Gastroesophageal sphincter (tissue), 4 donors: ENCODE measurements around the gene LHX6. TPM values are rescaled to one million over a fixed set of nuclear protein-coding genes. Genes with fewer than 3 reads are reported as not detected.

Source experiments
- ATAC-seq: fragments of 150-250 bp; one replicate; pipeline ENCODE4 v1.9.1; 2016; ENCODE audit warnings: mild to moderate bottlenecking, moderate library complexity
- H3K27ac ChIP-seq, 4 donors: fragments of 200-600 bp; sonication (generic) in 3 of 4; 1 replicate in 3 of 4; 2 replicates in 1 of 4; pipeline ENCODE4 v1.5.1; 2016 to 2019
- H3K27me3 ChIP-seq: fragments of 200-600 bp; sonication (generic); one replicate; pipeline ENCODE4 v1.5.1; 2019
- H3K36me3 ChIP-seq, 2 donors: fragments of 200-600 bp; sonication (generic); one replicate each; pipeline ENCODE4 v1.5.1; 2019; ENCODE audit warnings: control low read depth in 1 of 2
- H3K4me1 ChIP-seq, 3 donors: fragments of 200-600 bp; sonication (generic); 1 replicate in 2 of 3; 2 replicates in 1 of 3; pipeline ENCODE4 v1.5.1; 2016 to 2019; ENCODE audit warnings: control low read depth in 2 of 3
- H3K4me3 ChIP-seq, 2 donors: fragments of 200-600 bp; sonication (generic); one replicate each; pipeline ENCODE4 v1.5.1; 2019; ENCODE audit warnings: mild to moderate bottlenecking in 1 of 2, moderate library complexity in 1 of 2
- H3K9me3 ChIP-seq, 3 donors: fragments of 200-600 bp; sonication (generic); one replicate each; pipeline ENCODE4 v1.5.1; 2017 to 2019; ENCODE audit warnings: control low read depth in 2 of 3
- EP300 ChIP-seq: sonication (generic); formaldehyde crosslinking; IDR thresholded peaks from one replicate; pipeline ENCODE4 v1.6.1; 2017; ENCODE audit warnings: antibody characterized with exemption, mild to moderate bottlenecking
- POLR2A ChIP-seq, 2 donors: fragments of 450-650 bp; IDR thresholded peaks; one replicate each; pipeline ENCODE4 v1.6.1; 2017; ENCODE audit warnings: antibody characterized with exemption in 2 of 2, mild to moderate bottlenecking in 2 of 2, moderate library complexity in 1 of 2
- POLR2AphosphoS5 ChIP-seq: sonication (generic); formaldehyde crosslinking; IDR thresholded peaks from one replicate; pipeline ENCODE4 v1.6.1; 2017; ENCODE audit warnings: antibody characterized with exemption
- WGBS, 2 donors: methylation state at CpG; one replicate each; pipeline ENCODE4 v1.1.5; 2018; ENCODE audit warnings: low coverage in 1 of 2; 5-methylcytosine and 5-hydroxymethylcytosine counted together
- total RNA-seq, 4 donors: library from RNA; depleted of rRNA; stranded (reverse); fragments of >200 nt; gene quantifications; one replicate each; pipeline ENCODE4 v1.1.0, GENCODE V29; 2016
- TF ChIP-seq, protein P1 (sequence below), 4 experiments: fragments of 200-600 bp in 2 of 4; fragments of 450-650 bp in 2 of 4; sonication (generic) in 1 of 4; IDR thresholded peaks; one replicate each; pipeline ENCODE4 v1.5.1; 2017 to 2019; ENCODE audit warnings: antibody characterized with exemption in 4 of 4, mild to moderate bottlenecking in 2 of 4, moderate library complexity in 2 of 4

Gene LHX6
- total RNA-seq, 4 donors from 2014 or later = 1.7 to 13.0 (median 4.9) TPM

DNA sequence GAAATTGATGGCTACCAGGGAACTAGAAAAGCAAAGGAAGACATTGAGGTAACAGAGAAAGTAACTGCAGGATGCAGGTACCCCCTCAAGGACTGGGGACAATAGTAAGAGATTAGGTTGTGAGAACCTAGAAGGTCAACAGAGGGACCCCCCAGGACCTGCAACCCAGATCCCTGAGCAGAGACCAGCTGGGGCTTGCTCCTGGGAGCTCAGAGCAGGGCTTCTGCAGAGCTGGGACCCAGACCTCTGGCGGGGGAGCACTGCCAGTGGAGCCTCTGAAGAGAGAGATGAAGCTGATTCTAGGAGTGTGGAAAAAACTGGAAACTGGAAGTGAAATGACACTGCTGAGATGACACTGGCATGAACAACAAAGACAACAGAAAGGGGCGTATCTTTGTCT is 51.8 kb downstream of the LHX6 start:
- Histone ChIP-seq H3K27me3 (peaks cover 6% of the 10 kb centered on the region), H3K4me1 (no peaks in the 10 kb centered on the region), H3K36me3 (no peaks in the 10 kb centered on the region), H3K9me3 (no peaks in the 10 kb centered on the region), H3K27ac (no peak overlapping the region), H3K4me3 (no peak overlapping the region)
- no peak for TF ChIP-seq POLR2AphosphoS5
- TF ChIP-seq EP300 = no peak
- TF ChIP-seq POLR2A (IDR thresholded peaks at IDR 0.05) = no peak
- TF ChIP-seq, protein P1, sequence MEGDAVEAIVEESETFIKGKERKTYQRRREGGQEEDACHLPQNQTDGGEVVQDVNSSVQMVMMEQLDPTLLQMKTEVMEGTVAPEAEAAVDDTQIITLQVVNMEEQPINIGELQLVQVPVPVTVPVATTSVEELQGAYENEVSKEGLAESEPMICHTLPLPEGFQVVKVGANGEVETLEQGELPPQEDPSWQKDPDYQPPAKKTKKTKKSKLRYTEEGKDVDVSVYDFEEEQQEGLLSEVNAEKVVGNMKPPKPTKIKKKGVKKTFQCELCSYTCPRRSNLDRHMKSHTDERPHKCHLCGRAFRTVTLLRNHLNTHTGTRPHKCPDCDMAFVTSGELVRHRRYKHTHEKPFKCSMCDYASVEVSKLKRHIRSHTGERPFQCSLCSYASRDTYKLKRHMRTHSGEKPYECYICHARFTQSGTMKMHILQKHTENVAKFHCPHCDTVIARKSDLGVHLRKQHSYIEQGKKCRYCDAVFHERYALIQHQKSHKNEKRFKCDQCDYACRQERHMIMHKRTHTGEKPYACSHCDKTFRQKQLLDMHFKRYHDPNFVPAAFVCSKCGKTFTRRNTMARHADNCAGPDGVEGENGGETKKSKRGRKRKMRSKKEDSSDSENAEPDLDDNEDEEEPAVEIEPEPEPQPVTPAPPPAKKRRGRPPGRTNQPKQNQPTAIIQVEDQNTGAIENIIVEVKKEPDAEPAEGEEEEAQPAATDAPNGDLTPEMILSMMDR (IDR thresholded peaks at IDR 0.05) = no peak
- no peak for ATAC-seq
- 80% methylated on average over 2 of the region's 2 CpGs; no CpG with 5 or more reads in 1 of the 2 donors for WGBS, 2 donors

DNA sequence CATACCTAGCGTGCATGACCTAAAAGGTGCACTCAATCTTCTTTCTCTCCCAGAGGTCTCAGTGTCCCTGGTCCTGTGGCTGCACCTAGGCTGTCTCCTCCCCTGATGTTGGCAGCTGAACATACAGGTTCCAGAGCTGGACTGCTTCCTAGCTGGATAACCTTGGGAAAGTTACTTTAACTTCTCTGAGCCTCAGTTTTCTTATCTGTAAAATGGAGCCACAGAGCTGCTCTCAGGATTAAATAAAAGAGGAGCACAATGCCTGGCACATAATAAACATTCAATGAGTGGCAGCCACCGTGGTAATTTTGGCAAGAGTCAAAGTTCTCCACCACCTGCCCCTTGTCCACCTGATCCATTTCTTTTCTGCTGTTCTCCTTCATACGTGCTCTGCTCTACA is 55.1 kb downstream of the LHX6 start:
- 79% methylated on average over 3 of the region's 3 CpGs; no CpG with 5 or more reads in 1 of the 2 donors for WGBS, 2 donors
- ATAC-seq = no peak
- Histone ChIP-seq H3K27me3 (peaks cover 5% of the 10 kb centered on the region), H3K36me3 (no peaks in the 10 kb centered on the region), H3K9me3 (no peaks in the 10 kb centered on the region), H3K27ac (no peak overlapping the region), H3K4me1 (no peaks in the 10 kb centered on the region), H3K4me3 (no peak overlapping the region)
- TF ChIP-seq EP300 = no peak
- TF ChIP-seq POLR2AphosphoS5 = no peak
- TF ChIP-seq, protein P1 (IDR thresholded peaks at IDR 0.05) = no peak
- no peak for TF ChIP-seq POLR2A (IDR thresholded peaks at IDR 0.05)

DNA sequence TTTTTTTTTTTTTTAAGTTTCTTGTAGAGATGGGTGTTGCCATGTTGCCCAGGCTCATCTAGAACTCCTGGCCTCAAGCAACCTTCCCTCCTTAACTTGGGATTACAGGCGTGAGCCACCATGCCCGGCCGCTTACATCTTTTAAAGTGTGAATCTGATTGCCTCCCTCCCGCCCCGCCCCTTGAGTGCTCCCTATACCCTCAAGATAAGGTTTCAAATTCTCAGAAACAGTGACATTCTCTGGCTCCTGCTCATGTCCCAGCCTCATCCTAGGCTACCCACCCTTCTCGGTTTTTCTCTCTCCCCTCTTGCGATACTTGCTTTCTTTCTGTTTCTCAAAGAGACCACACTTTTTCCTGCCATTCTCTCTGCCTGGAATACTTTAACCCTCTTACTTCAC is 56.6 kb downstream of the LHX6 start:
- H3K4me3 ChIP-seq = no peak overlapping the region
- WGBS, 2 donors = 87 to 93% methylated on average over 2 to 4 of the region's 7 CpGs
- no peak for ATAC-seq

DNA sequence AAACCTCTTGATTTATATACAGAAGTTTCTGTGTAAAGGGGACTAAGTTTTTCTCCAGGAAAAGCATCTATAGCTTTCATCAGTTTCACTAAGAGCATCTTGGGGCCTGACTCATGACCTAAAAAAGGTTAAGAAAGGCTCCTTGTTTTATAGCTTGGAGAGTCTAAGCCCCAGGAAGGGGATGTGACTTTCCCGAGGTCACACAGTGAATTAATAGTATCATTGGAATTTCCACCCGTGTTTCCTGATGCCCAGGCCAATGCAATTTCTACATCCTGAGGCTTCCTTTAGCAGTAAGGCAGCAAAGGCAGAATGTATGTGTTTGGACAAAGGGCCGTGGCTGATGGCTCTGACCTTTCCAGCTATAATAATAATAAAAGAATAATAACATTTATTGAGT is 60.4 kb downstream of the LHX6 start:
- no peaks in the 10 kb centered on the region for H3K36me3 ChIP-seq
- no peaks in the 10 kb centered on the region for H3K9me3 ChIP-seq
- 48 to 65% methylated on average over 2 of the region's 3 CpGs for WGBS, 2 donors
- no peak overlapping the region for H3K4me3 ChIP-seq
- H3K27me3 ChIP-seq = no peaks in the 10 kb centered on the region
- peaks cover 0 to 8% (median 0%) of the 10 kb centered on the region in 3 donors for H3K4me1 ChIP-seq
- ATAC-seq = no peak
- H3K27ac ChIP-seq = no peak overlapping the region
- no peak for TF ChIP-seq POLR2A (IDR thresholded peaks at IDR 0.05)
- TF ChIP-seq EP300 = no peak
- TF ChIP-seq, protein P1 (IDR thresholded peaks at IDR 0.05) = no peak
- no peak for TF ChIP-seq POLR2AphosphoS5

More for the DNA sequence above, 56.6 kb downstream of the LHX6 start:
- TF ChIP-seq, protein P1 (IDR thresholded peaks at IDR 0.05) = no peak
- TF ChIP-seq EP300 (no peak), POLR2A (IDR thresholded peaks at IDR 0.05) (no peak), POLR2AphosphoS5 (no peak)
- Histone ChIP-seq H3K9me3 (no peaks in the 10 kb centered on the region), H3K27me3 (peaks cover 5% of the 10 kb centered on the region), H3K36me3 (no peaks in the 10 kb centered on the region), H3K4me1 (no peaks in the 10 kb centered on the region), H3K27ac (no peak overlapping the region)

DNA sequence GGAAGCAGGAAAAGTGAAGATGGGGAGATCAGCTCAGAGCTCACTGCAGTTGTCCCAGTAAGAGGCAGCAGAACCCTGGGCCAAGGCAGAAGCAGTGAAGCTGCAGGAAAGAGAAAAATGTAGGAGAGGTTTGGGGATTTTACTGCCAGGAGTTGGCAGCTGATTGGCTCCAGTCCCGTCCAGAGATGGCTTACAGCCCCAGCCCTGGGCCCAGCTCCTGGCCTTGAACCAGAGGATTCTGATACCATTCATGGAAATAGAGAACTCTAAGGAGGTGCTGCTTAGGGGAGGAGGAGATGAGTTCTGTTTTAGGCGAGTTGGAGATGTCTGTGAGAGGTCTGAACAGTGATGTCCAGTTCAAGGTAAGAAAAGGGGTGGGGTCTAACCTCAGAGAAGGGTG is 64.5 kb downstream of the LHX6 start:
- 29 to 41% methylated on average over 1 to 2 of the region's 2 CpGs for WGBS, 2 donors

More for the DNA sequence above, 64.5 kb downstream of the LHX6 start:
- no peaks in the 10 kb centered on the region for H3K9me3 ChIP-seq
- H3K4me1 ChIP-seq = peaks cover 0 to 15% (median 3%) of the 10 kb centered on the region in 3 donors
- no peaks in the 10 kb centered on the region for H3K36me3 ChIP-seq
- H3K4me3 ChIP-seq = no peak overlapping the region
- no peak for ATAC-seq
- TF ChIP-seq POLR2AphosphoS5 (no peak), POLR2A (IDR thresholded peaks at IDR 0.05) (no peak), EP300 (no peak)
- TF ChIP-seq, protein P1 (IDR thresholded peaks at IDR 0.05) = no peak
- peak overlapping the region in 3 of 4 donors; percentile 24 to 43 (median 36) for H3K27ac ChIP-seq
- no peaks in the 10 kb centered on the region for H3K27me3 ChIP-seq
